AG04449 (cell line): ENCODE results near the gene TMEM208.
A peak's percentile ranks its signal among the peaks of the same experiment; 100 is the strongest.

Experiments
- CTCF ChIA-PET: fragments of 350-600 bp; formaldehyde crosslinking; extraction: SDS; loops from one replicate; lab custom pipeline; 2021; ENCODE audit warnings: antibody characterized with exemption; lab: Yijun Ruan, JAX
- POLR2A ChIA-PET: fragments of 400-600, 350-600 bp; formaldehyde crosslinking; extraction: SDS; loops from one replicate; lab custom pipeline; 2020; ENCODE audit warnings: antibody characterized with exemption, inconsistent platforms; lab: Yijun Ruan, JAX
- DNase-seq: peaks from one replicate; pipeline ENCODE4 v3.0.0-alpha.2; 2010; ENCODE audit warnings: low read depth, low spot score
- H3K4me3 ChIP-seq: 2 replicates; pipeline ENCODE4 v1.5.1; 2011; ENCODE audit warnings: low read depth, mild to moderate bottlenecking, control low read depth, low read length
- CTCF ChIP-seq: IDR thresholded peaks from one replicate; pipeline ENCODE4 v1.5.1; 2011; ENCODE audit warnings: mild to moderate bottlenecking, moderate library complexity, low read length, control low read depth, inconsistent platforms; ENCODE audit not compliant: insufficient read depth; ENCODE audit errors: missing control alignments

Gene TMEM208

GRCh38 chr16:67213197-67214019, 13.5 kb upstream of the TMEM208 start:
- ChIA-PET CTCF (interaction anchor here (0.6 to 10.5 kb wide), 6 partner anchors 10 to 45 kb away, joined by 3 to 83 read pairs (median 3); partner anchors contain the start of genes E2F4, ELMO3 and TMEM208), POLR2A (no interaction called here)
- no peak for TF ChIP-seq CTCF
- DNase-seq = no peak
- H3K4me3 ChIP-seq = no peak overlapping the region

- POLR2A ChIA-PET = no interaction called here
- no peak for DNase-seq
- TF ChIP-seq CTCF = no peak
- CTCF ChIA-PET = interaction anchor here (10.5 kb wide), 1 partner anchor 19 kb away, joined by 83 read pairs; the partner anchor contains the start of genes E2F4 and ELMO3
- H3K4me3 ChIP-seq = no peak overlapping the region
Observed at GRCh38 chr16:67215706-67216105, 11.2 kb upstream of the TMEM208 start.

GRCh38 chr16:67216612-67217490, 10.1 kb upstream of the TMEM208 start:
- no peak overlapping the region for H3K4me3 ChIP-seq
- no peak for DNase-seq
- no peak for TF ChIP-seq CTCF
- ChIA-PET POLR2A (interaction anchor here (0.9 kb wide), 1 partner anchor 9 kb away, joined by 3 read pairs; no protein-coding TSS in a partner anchor), CTCF (no interaction called here)

GRCh38 chr16:67223992-67224391, 2.9 kb upstream of the TMEM208 start:
- POLR2A ChIA-PET = interaction anchor here (0.6 to 1.3 kb wide), 3 partner anchors 14 to 22 kb away, joined by 3 to 4 read pairs (median 3); no protein-coding TSS in a partner anchor
- no peak overlapping the region for H3K4me3 ChIP-seq
- CTCF ChIA-PET = interaction anchor here (1.0 to 1.5 kb wide), 4 partner anchors 11 to 36 kb away, joined by 3 to 5 read pairs (median 3); partner anchors contain the start of gene ELMO3
- DNase-seq = no peak
- TF ChIP-seq CTCF = no peak

GRCh38 chr16:67226295-67226803, 581 bp upstream of the TMEM208 start:
- CTCF ChIA-PET = interaction anchor here (0.9 to 2.4 kb wide), 11 partner anchors 9 to 248 kb away, joined by 3 to 8 read pairs (median 3); partner anchors contain the start of genes FHOD1 and SLC9A5
- H3K4me3 ChIP-seq = peak overlapping the region; percentile 98
- DNase-seq = no peak
- no peak for TF ChIP-seq CTCF
- POLR2A ChIA-PET = interaction anchor here (0.6 to 4.3 kb wide), 11 partner anchors 8 to 108 kb away, joined by 3 to 20 read pairs (median 6); partner anchors contain the start of genes FHOD1 and SLC9A5
